GM18873 (cell line): ENCODE data around the gene RALGAPA1.

Experiments
- ATAC-seq: cut with Tn5 transposase; IDR thresholded peaks from one replicate; pipeline ENCODE4 v1.9.1; 2021; ENCODE audit warnings: mild to moderate bottlenecking, moderate library complexity, moderate number of reproducible peaks; ENCODE audit not compliant: unreplicated experiment, low FRiP score

The RALGAPA1 gene

GRCh38 chr14:35705636-35706035 is 103.5 kb downstream of the RALGAPA1 start:
- ATAC-seq, result no peak

GRCh38 chr14:35704793-35705493 is 104.2 kb downstream of the RALGAPA1 start:
- no peak for ATAC-seq

- no peak for ATAC-seq
These were observed 107.6 kb downstream of the RALGAPA1 start for GRCh38 chr14:35701531-35701930.

GRCh38 chr14:35699791-35700444 is 109.2 kb downstream of the RALGAPA1 start:
- ATAC-seq, result no peak

GRCh38 chr14:35696575-35696974 is 112.5 kb downstream of the RALGAPA1 start:
- no peak for ATAC-seq

GRCh38 chr14:35696119-35696518 is 113.0 kb downstream of the RALGAPA1 start:
- no peak for ATAC-seq

- no peak for ATAC-seq
These were observed 113.4 kb downstream of the RALGAPA1 start for GRCh38 chr14:35695647-35696046.

- no peak for ATAC-seq
These were observed 114.0 kb downstream of the RALGAPA1 start for GRCh38 chr14:35695072-35695471.

- no peak for ATAC-seq
These were observed 120.1 kb downstream of the RALGAPA1 start for GRCh38 chr14:35689000-35689460.

- ATAC-seq, result no peak
These were observed 120.8 kb downstream of the RALGAPA1 start for GRCh38 chr14:35688126-35688826.

- no peak for ATAC-seq
These were observed 121.7 kb downstream of the RALGAPA1 start for GRCh38 chr14:35687335-35687939.

GRCh38 chr14:35683688-35684087 is 125.4 kb downstream of the RALGAPA1 start:
- ATAC-seq, result peak; percentile 74

- ATAC-seq, result no peak
These were observed 126.3 kb downstream of the RALGAPA1 start for GRCh38 chr14:35682802-35683201.

- ATAC-seq, result no peak
These were observed 130.6 kb downstream of the RALGAPA1 start for GRCh38 chr14:35678403-35679028.

GRCh38 chr14:35669782-35670181 is 139.3 kb downstream of the RALGAPA1 start:
- no peak for ATAC-seq

GRCh38 chr14:35666429-35667043 is 142.6 kb downstream of the RALGAPA1 start:
- ATAC-seq, result no peak

- no peak for ATAC-seq
These were observed 147.2 kb downstream of the RALGAPA1 start for GRCh38 chr14:35661875-35662274.

- no peak for ATAC-seq
These were observed 156.1 kb downstream of the RALGAPA1 start for GRCh38 chr14:35653045-35653444.

- ATAC-seq, result no peak
These were observed 165.6 kb downstream of the RALGAPA1 start for GRCh38 chr14:35643513-35643912.

- ATAC-seq, result no peak
These were observed 171.2 kb downstream of the RALGAPA1 start for GRCh38 chr14:35637851-35638250.
